ENCODE results near the gene SERBP1.

SERBP1 gene

DNA sequence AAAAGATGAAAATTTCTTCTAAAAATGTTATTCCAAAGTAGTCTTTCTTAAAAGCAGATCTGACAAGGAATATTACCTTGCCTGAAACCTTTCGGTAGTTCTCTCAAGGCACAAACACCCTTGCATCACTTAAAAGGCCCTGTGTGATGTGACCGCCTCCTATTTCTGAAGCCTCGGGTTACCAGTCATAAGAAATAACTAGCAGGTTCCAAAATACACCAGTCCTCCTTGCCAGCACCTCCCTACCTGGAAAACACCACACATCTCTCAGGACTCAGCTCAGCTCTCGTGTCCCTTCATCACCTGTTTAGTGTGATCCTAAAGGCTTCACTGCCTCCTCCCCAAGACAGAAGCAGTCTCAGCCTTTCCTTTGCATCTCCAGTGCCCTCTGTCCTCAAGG is 35.7 kb downstream of the SERBP1 start:
- Histone ChIP-seq H3K36me3 (ENCODE audit: control insufficient read depth, insufficient read depth, low read length) (no peaks in the 10 kb centered on the region), H3K9me3 (ENCODE audit: control insufficient read depth, low read length) (no peaks in the 10 kb centered on the region), H2AFZ (no peak overlapping the region), H3K4me1 (peaks cover 18% of the 10 kb centered on the region), H3K79me2 (no peaks in the 10 kb centered on the region), H3K4me3 (ENCODE audit: low read depth, low read length) (no peak overlapping the region), H3K9ac (no peak overlapping the region), H3K27ac (peak overlapping the region; percentile 90), H3K27me3 (ENCODE audit: control insufficient read depth, insufficient read depth, low read length) (no peaks in the 10 kb centered on the region), H3K4me2 (ENCODE audit: low read length) (no peak overlapping the region)
- TF ChIP-seq, protein P1, sequence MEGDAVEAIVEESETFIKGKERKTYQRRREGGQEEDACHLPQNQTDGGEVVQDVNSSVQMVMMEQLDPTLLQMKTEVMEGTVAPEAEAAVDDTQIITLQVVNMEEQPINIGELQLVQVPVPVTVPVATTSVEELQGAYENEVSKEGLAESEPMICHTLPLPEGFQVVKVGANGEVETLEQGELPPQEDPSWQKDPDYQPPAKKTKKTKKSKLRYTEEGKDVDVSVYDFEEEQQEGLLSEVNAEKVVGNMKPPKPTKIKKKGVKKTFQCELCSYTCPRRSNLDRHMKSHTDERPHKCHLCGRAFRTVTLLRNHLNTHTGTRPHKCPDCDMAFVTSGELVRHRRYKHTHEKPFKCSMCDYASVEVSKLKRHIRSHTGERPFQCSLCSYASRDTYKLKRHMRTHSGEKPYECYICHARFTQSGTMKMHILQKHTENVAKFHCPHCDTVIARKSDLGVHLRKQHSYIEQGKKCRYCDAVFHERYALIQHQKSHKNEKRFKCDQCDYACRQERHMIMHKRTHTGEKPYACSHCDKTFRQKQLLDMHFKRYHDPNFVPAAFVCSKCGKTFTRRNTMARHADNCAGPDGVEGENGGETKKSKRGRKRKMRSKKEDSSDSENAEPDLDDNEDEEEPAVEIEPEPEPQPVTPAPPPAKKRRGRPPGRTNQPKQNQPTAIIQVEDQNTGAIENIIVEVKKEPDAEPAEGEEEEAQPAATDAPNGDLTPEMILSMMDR (IDR thresholded peaks at IDR 0.05) = no peak

DNA sequence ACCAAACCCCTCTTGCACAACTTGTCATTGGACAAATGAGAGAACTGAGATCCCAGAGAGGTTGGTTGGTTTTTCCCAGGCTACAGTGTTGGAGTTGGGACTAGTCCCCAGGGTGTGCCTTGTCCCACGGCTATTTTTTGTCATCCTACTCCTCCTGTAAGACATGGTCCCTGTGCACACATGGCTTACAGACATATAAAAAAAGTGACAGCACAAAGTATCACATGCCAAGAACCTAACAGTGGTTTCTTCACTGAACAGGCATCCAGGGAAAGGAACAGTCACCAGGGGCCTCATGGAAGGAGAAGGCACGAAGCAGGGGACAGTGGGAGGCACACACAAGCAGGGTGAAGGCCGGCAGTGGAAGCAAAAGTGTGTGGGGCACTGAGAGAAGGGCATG is 36.5 kb downstream of the SERBP1 start:
- H3K27ac ChIP-seq = peak overlapping the region; percentile 90
- TF ChIP-seq, protein P1 (IDR thresholded peaks at IDR 0.05) = no peak
- H3K9ac ChIP-seq = no peak overlapping the region
- peaks cover 15% of the 10 kb centered on the region for H3K4me1 ChIP-seq
- no peaks in the 10 kb centered on the region for H3K27me3 ChIP-seq (ENCODE audit: control insufficient read depth, insufficient read depth, low read length)
- H3K4me3 ChIP-seq (ENCODE audit: low read depth, low read length) = peak overlapping the region; percentile 3
- no peaks in the 10 kb centered on the region for H3K36me3 ChIP-seq (ENCODE audit: control insufficient read depth, insufficient read depth, low read length)
- no peaks in the 10 kb centered on the region for H3K9me3 ChIP-seq (ENCODE audit: control insufficient read depth, low read length)
- peak overlapping the region; percentile 45 for H2AFZ ChIP-seq
- H3K4me2 ChIP-seq (ENCODE audit: low read length) = peak overlapping the region; percentile 24
- no peaks in the 10 kb centered on the region for H3K79me2 ChIP-seq

DNA sequence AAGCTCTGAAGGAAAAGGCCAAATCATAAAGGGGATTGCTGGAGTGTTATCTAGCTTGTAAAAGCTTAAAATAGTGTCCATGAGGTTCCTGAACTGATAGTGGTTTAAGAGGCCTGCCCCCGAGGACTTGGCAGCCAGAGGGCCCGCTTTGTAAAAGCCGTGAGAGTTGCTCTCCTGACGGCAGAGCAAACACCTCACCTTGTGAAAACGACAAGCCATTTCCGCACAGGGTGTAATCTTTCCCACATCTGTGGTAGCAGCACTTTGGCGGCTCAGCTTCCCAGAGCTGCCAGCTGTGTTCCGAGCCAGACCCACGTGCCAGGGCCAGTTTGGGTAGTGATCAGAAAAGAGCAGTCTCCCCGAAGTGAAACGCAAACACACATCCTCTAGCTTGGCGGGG is 37.0 kb downstream of the SERBP1 start:
- TF ChIP-seq, protein P1 (IDR thresholded peaks at IDR 0.05) = no peak
- Histone ChIP-seq H3K4me1 (peaks cover 13% of the 10 kb centered on the region), H3K79me2 (no peaks in the 10 kb centered on the region), H3K4me3 (ENCODE audit: low read depth, low read length) (peak overlapping the region; percentile 3), H3K27me3 (ENCODE audit: control insufficient read depth, insufficient read depth, low read length) (no peaks in the 10 kb centered on the region), H3K4me2 (ENCODE audit: low read length) (peak overlapping the region; percentile 40), H2AFZ (peak overlapping the region; percentile 45), H3K9me3 (ENCODE audit: control insufficient read depth, low read length) (no peaks in the 10 kb centered on the region), H3K9ac (no peak overlapping the region), H3K36me3 (ENCODE audit: control insufficient read depth, insufficient read depth, low read length) (no peaks in the 10 kb centered on the region), H3K27ac (peak overlapping the region; percentile 90)

DNA sequence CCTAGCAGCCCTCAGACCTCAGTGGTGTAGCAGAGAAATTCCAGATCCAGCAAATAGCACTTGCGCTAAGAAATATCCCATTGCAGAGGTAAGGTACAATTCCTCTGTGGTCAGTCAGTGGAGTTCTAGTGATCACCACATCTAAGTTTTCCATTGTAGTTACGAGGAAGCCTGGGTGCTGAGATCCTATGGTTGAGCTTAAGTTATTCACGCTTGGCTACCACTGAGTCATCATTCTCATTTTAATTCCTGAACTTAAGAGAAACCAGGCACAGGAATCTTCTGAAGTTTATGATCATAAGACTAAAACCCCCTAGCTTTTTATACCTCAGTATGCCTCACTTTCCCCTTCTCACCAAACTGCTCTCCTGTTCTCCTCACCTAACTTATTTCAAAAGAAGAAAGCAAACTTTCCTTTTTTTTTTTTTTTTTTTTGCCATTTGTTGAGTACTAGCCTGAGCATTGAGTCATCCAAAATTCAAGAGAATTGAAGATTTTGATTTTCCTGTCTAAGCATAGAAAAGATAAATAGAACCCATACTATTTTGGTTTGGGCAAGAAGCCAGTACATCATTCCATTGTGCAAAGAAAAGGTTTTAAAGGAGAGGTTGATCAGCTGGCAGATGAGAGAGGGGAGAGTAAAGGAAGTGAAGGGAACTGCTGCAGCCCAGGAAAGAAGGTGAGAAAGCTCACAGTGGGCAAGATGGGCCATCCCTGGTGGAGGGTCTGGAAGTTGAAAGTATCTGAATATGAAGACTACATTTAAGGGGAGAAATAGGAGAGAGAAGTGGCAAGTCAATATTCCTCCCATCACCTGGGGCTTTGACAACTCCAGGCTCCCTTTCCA is 39.9 kb downstream of the SERBP1 start:
- peak overlapping the region; percentile 42 for H3K27ac ChIP-seq
- peak overlapping the region; percentile 20 for H3K4me2 ChIP-seq (ENCODE audit: low read length)
- H3K9ac ChIP-seq = no peak overlapping the region
- H3K27me3 ChIP-seq (ENCODE audit: control insufficient read depth, insufficient read depth, low read length) = no peaks in the 10 kb centered on the region
- H3K36me3 ChIP-seq (ENCODE audit: control insufficient read depth, insufficient read depth, low read length) = no peaks in the 10 kb centered on the region
- peaks cover 11% of the 10 kb centered on the region for H3K4me1 ChIP-seq
- no peaks in the 10 kb centered on the region for H3K79me2 ChIP-seq
- TF ChIP-seq, protein P1 (IDR thresholded peaks at IDR 0.05) = no peak
- no peak overlapping the region for H2AFZ ChIP-seq
- no peak overlapping the region for H3K4me3 ChIP-seq (ENCODE audit: low read depth, low read length)
- H3K9me3 ChIP-seq (ENCODE audit: control insufficient read depth, low read length) = no peaks in the 10 kb centered on the region
